Caco-2 (cell line): ENCODE data around the gene PODXL. TPM values are rescaled to one million over a fixed set of nuclear protein-coding genes. Genes with fewer than 3 reads are reported as not detected.

Experiments used
- BruUV-seq: library from RNA; stranded (reverse); fragments of 400-500 nt; replicated peaks from 2 replicates; lab custom pipeline; 2021; lab: Mats Ljungman, UMichigan
- CTCF ChIA-PET: fragments of 300-600 bp; sonication (Branson Sonifier 250); formaldehyde crosslinking; loops from one replicate; lab custom pipeline; 2022; ENCODE audit warnings: antibody characterized with exemption; lab: Charles Lee
- POLR2A ChIA-PET: fragments of 300-600 bp; sonication (Branson Sonifier 250); formaldehyde crosslinking; loops from one replicate; lab custom pipeline; 2022; ENCODE audit warnings: antibody characterized with exemption; lab: Charles Lee
- DNase-seq, 2 experiments: peaks; one replicate each; pipeline versions ENCODE4 v3.0.0 to v3.0.0-alpha.2; 2020 to 2022
- H3K27me3 ChIP-seq: replicated peaks from 2 replicates; pipeline ENCODE4 v1.6.0; 2011; ENCODE audit warnings: low read length; ENCODE audit not compliant: control insufficient read depth, insufficient read depth
- H3K36me3 ChIP-seq: 2 replicates; pipeline ENCODE4 v1.5.1; 2011; ENCODE audit warnings: low read length; ENCODE audit not compliant: control insufficient read depth, insufficient read depth
- H3K4me1 ChIP-seq: fragments of 250-450 bp; sonication (Bioruptor Pico); 2 replicates; pipeline ENCODE4 v1.5.1; 2020; ENCODE audit warnings: mild to moderate bottlenecking
- H3K4me3 ChIP-seq: 2 replicates; pipeline ENCODE4 v1.5.1; 2011; ENCODE audit warnings: low read depth, mild to moderate bottlenecking, control low read depth, low read length
- H3K9me3 ChIP-seq: fragments of 250-450 bp; sonication (Bioruptor Pico); 2 replicates; pipeline ENCODE4 v1.5.1; 2020; ENCODE audit warnings: mild to moderate bottlenecking, moderate library complexity
- H3K27ac Mint-ChIP-seq: one replicate; pipeline ENCODE4 v1.8.0; 2022; ENCODE audit warnings: mixed read lengths; ENCODE audit not compliant: unreplicated experiment
- H3K27me3 Mint-ChIP-seq: one replicate; pipeline ENCODE4 v1.8.0; 2022; ENCODE audit warnings: mixed read lengths; ENCODE audit not compliant: insufficient read depth, unreplicated experiment
- H3K36me3 Mint-ChIP-seq: one replicate; pipeline ENCODE4 v1.8.0; 2022; ENCODE audit warnings: mild to moderate bottlenecking, mixed read lengths; ENCODE audit not compliant: insufficient read depth, unreplicated experiment
- H3K4me1 Mint-ChIP-seq: one replicate; pipeline ENCODE4 v1.8.0; 2022; ENCODE audit warnings: low read depth, mixed read lengths; ENCODE audit not compliant: unreplicated experiment
- H3K4me3 Mint-ChIP-seq: one replicate; pipeline ENCODE4 v1.8.0; 2022; ENCODE audit warnings: mild to moderate bottlenecking, moderate library complexity, mixed read lengths; ENCODE audit not compliant: unreplicated experiment
- H3K9me3 Mint-ChIP-seq: one replicate; pipeline ENCODE4 v1.8.0; 2022; ENCODE audit warnings: mixed read lengths; ENCODE audit not compliant: unreplicated experiment
- intact Hi-C: fragments of 100-400 bp; cut with micrococcal nuclease; formaldehyde crosslinking; loops from one replicate; pipeline ENCODE4 v1.10.0; 2022; ENCODE audit not compliant: unreplicated experiment
- total RNA-seq: library from RNA; stranded (reverse); gene quantifications from 2 replicates; pipeline ENCODE4 v1.2.3, GENCODE V29; 2022
- TF ChIP-seq, protein P1 (sequence below), 2 experiments: fragments of 200-600 bp in 1 of 2; IDR thresholded peaks; 1 replicate in 1 of 2; 2 replicates in 1 of 2; pipeline versions ENCODE4 v1.5.1 to v1.8.0; 2011 to 2022; ENCODE audit warnings: antibody characterized with exemption in 1 of 2, control low read depth in 1 of 2, inconsistent platforms in 1 of 2, low read depth in 1 of 2, low read length in 1 of 2, mild to moderate bottlenecking in 1 of 2, moderate library complexity in 1 of 2; ENCODE audit not compliant: insufficient read depth in 1 of 2, severe bottlenecking in 1 of 2, unreplicated experiment in 1 of 2

Gene PODXL
- total RNA-seq, 1 experiment from 2014 or later, result 278 TPM

DNA sequence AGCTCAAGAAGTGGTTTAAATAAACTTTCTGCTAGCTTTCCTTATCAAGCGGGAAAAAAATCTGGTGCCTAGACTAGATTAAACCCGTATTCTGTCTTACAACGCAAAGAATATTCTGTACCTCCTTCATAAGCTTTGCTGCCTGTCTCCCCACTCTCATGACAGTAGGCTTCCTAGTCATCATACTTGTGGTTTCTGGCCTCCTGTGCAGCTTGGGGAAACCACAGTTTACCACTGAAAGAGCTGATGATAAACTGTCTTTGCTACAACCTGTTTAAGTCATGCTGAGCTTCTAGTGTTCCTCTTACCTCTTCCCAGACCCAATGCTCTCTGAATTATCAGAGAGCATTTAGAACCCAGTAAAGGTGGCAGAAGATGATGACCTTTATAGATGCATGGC lies 55.0 kb downstream of the PODXL start:
- H3K27me3 Mint-ChIP-seq, result no peaks in the 10 kb centered on the region
- no peaks in the 10 kb centered on the region for H3K9me3 ChIP-seq
- no peak overlapping the region for H3K27ac Mint-ChIP-seq
- ChIA-PET POLR2A (no interaction called here), CTCF (interaction anchor here (0.6 kb wide), 2 partner anchors 9 to 134 kb away, joined by 6 to 7 read pairs; no protein-coding TSS in a partner anchor)
- peaks cover 7% of the 10 kb centered on the region for H3K4me1 Mint-ChIP-seq
- no peak for DNase-seq
- H3K4me1 ChIP-seq, result 0 out of 2 replicates have a peak, but pooled peaks cover 3% of the 10 kb centered on the region
- H3K36me3 ChIP-seq, result peaks cover 3% of the 10 kb centered on the region
- H3K9me3 Mint-ChIP-seq, result no peaks in the 10 kb centered on the region
- intact Hi-C loops, result loop anchor here (5.0 kb wide), 1 partner anchor 434 kb away; no protein-coding TSS in a partner anchor
- H3K36me3 Mint-ChIP-seq, result peaks cover 96% of the 10 kb centered on the region
- H3K4me3 ChIP-seq, result no peak overlapping the region
- BruUV-seq, result no TSS peak
- no peak overlapping the region for H3K4me3 Mint-ChIP-seq
- TF ChIP-seq, protein P1, sequence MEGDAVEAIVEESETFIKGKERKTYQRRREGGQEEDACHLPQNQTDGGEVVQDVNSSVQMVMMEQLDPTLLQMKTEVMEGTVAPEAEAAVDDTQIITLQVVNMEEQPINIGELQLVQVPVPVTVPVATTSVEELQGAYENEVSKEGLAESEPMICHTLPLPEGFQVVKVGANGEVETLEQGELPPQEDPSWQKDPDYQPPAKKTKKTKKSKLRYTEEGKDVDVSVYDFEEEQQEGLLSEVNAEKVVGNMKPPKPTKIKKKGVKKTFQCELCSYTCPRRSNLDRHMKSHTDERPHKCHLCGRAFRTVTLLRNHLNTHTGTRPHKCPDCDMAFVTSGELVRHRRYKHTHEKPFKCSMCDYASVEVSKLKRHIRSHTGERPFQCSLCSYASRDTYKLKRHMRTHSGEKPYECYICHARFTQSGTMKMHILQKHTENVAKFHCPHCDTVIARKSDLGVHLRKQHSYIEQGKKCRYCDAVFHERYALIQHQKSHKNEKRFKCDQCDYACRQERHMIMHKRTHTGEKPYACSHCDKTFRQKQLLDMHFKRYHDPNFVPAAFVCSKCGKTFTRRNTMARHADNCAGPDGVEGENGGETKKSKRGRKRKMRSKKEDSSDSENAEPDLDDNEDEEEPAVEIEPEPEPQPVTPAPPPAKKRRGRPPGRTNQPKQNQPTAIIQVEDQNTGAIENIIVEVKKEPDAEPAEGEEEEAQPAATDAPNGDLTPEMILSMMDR (IDR thresholded peaks at IDR 0.05; ENCODE audit: insufficient read depth in 1 of 2, low read depth in 1 of 2, low read length in 1 of 2, severe bottlenecking in 1 of 2, unreplicated experiment in 1 of 2), result no peak
- H3K27me3 ChIP-seq, result no peaks in the 10 kb centered on the region

DNA sequence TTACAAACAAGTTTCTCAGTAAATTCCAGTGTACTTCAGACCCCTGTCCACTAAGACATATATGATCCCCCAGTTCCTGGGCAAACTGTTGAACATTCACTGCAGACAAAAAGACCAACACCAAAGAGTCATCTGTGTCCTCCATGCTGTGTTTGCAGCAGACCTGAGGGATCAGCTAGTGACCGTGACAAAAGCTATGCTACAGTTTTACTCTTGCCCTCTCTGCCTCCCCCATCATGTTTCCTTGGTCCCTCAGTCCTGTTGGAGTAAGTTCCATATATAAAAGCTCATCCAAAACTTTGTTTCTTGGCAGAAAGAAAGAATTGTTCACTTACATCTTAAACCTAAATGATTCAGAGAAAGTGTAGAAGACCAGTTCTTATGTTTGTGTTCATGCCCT lies 56.1 kb downstream of the PODXL start:
- CTCF ChIA-PET, result interaction anchor here (1.1 kb wide), 1 partner anchor 152 kb away, joined by 3 read pairs; no protein-coding TSS in a partner anchor
- H3K4me1 ChIP-seq, result 0 out of 2 replicates have a peak, but pooled peaks cover 3% of the 10 kb centered on the region
- H3K36me3 Mint-ChIP-seq, result peaks cover 94% of the 10 kb centered on the region
- no TSS peak for BruUV-seq
- no peaks in the 10 kb centered on the region for H3K27me3 ChIP-seq
- intact Hi-C loops, result loop anchor here (5.0 kb wide), 1 partner anchor 433 kb away; no protein-coding TSS in a partner anchor
- peaks cover 3% of the 10 kb centered on the region for H3K36me3 ChIP-seq
- TF ChIP-seq, protein P1 (IDR thresholded peaks at IDR 0.05; ENCODE audit: insufficient read depth in 1 of 2, low read depth in 1 of 2, low read length in 1 of 2, severe bottlenecking in 1 of 2, unreplicated experiment in 1 of 2), result no peak
- no peaks in the 10 kb centered on the region for H3K27me3 Mint-ChIP-seq
- H3K9me3 ChIP-seq, result no peaks in the 10 kb centered on the region
- no peak for DNase-seq
- H3K4me3 Mint-ChIP-seq, result no peak overlapping the region
- H3K27ac Mint-ChIP-seq, result no peak overlapping the region
- peaks cover 7% of the 10 kb centered on the region for H3K4me1 Mint-ChIP-seq
- H3K9me3 Mint-ChIP-seq, result no peaks in the 10 kb centered on the region
- no peak overlapping the region for H3K4me3 ChIP-seq
- POLR2A ChIA-PET, result no interaction called here

DNA sequence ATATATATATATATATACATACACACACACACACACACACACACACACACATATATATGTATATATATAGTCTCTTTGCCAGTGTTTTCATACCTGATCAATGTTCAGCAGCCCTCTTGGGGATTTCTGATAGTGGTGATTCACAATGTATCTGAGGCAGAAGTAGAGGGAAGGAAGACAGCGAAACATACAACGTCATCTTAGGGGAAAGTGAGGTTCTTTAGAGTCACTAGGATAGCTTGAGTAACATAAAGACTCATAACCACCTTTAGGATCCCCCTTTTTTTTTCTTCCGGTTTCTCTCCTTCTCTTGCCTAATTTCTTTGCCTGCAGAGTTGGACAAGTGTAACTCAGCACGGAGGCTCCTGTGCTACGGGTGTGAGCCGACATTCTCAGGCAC lies 56.6 kb downstream of the PODXL start:
- no peak overlapping the region for H3K27ac Mint-ChIP-seq
- TF ChIP-seq, protein P1 (IDR thresholded peaks at IDR 0.05; ENCODE audit: insufficient read depth in 1 of 2, low read depth in 1 of 2, low read length in 1 of 2, severe bottlenecking in 1 of 2, unreplicated experiment in 1 of 2), result no peak
- peaks cover 3% of the 10 kb centered on the region for H3K36me3 ChIP-seq
- no peaks in the 10 kb centered on the region for H3K9me3 ChIP-seq
- H3K27me3 Mint-ChIP-seq, result no peaks in the 10 kb centered on the region
- 0 out of 2 replicates have a peak, but pooled peaks cover 3% of the 10 kb centered on the region for H3K4me1 ChIP-seq
- DNase-seq, result no peak
- no peak overlapping the region for H3K4me3 Mint-ChIP-seq
- H3K27me3 ChIP-seq, result no peaks in the 10 kb centered on the region
- no peak overlapping the region for H3K4me3 ChIP-seq
- intact Hi-C loops, result loop anchor here (5.0 kb wide), 1 partner anchor 432 kb away; no protein-coding TSS in a partner anchor
- peaks cover 3% of the 10 kb centered on the region for H3K4me1 Mint-ChIP-seq
- peaks cover 94% of the 10 kb centered on the region for H3K36me3 Mint-ChIP-seq
- no peaks in the 10 kb centered on the region for H3K9me3 Mint-ChIP-seq
- no TSS peak for BruUV-seq
- ChIA-PET CTCF (interaction anchor here (1.1 kb wide), 1 partner anchor 153 kb away, joined by 3 read pairs; no protein-coding TSS in a partner anchor), POLR2A (interaction anchor here (0.6 kb wide), 1 partner anchor 119 kb away, joined by 6 read pairs; no protein-coding TSS in a partner anchor)
